ENCODE measurements around the gene NRN1. TPM values are rescaled to one million over a fixed set of nuclear protein-coding genes. Genes with fewer than 3 reads are reported as not detected.

Gene NRN1
- total RNA-seq, 4 donors from 2014 or later, result 27.0 to 70.3 (median 53.4) TPM

DNA sequence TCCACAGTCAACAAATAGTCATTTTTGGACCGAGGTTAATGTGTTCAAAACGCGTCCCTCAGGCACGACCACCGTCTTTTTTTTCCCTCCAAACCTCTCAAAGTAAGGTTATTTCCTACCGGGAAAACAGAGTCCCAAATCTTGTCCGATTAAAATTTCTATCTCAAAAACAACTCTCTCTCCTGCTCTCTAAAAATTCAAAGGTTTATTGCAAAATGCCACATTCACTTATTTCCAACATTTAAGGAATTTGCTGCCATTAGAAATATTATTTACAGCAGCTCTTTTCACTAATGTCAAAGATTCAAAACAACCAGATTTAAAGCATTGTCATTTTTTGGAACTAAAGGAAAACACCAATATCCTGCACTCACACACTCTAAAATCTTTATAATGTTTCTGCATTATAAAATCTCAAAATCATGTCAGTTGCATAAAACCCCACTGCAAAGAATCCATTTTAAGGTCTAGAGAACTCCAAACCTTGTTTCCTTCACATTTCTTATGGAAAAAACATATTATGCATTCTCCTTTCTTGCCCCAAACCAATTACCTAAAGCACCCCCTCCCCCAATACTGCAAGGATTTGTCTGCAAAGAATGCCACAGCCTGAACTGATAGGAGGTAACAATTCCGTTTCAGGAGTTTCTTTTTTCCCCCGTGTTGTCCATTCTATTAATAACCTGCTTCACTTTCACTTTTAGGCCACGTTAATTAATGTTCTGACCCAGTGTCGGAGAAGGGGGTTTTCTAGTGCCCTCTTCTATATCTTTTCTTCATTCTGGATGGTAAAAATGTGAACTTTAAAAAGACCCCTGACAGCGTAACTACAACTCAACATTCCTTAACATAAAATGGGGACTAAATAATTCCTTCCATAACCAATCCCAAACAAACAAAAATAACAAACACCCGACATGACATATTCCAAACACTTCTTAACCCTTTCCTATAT, 1.4 kb downstream of the NRN1 start:
- TF ChIP-seq, protein P1, sequence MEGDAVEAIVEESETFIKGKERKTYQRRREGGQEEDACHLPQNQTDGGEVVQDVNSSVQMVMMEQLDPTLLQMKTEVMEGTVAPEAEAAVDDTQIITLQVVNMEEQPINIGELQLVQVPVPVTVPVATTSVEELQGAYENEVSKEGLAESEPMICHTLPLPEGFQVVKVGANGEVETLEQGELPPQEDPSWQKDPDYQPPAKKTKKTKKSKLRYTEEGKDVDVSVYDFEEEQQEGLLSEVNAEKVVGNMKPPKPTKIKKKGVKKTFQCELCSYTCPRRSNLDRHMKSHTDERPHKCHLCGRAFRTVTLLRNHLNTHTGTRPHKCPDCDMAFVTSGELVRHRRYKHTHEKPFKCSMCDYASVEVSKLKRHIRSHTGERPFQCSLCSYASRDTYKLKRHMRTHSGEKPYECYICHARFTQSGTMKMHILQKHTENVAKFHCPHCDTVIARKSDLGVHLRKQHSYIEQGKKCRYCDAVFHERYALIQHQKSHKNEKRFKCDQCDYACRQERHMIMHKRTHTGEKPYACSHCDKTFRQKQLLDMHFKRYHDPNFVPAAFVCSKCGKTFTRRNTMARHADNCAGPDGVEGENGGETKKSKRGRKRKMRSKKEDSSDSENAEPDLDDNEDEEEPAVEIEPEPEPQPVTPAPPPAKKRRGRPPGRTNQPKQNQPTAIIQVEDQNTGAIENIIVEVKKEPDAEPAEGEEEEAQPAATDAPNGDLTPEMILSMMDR (IDR thresholded peaks at IDR 0.05; ENCODE audit: low read depth), result no peak

DNA sequence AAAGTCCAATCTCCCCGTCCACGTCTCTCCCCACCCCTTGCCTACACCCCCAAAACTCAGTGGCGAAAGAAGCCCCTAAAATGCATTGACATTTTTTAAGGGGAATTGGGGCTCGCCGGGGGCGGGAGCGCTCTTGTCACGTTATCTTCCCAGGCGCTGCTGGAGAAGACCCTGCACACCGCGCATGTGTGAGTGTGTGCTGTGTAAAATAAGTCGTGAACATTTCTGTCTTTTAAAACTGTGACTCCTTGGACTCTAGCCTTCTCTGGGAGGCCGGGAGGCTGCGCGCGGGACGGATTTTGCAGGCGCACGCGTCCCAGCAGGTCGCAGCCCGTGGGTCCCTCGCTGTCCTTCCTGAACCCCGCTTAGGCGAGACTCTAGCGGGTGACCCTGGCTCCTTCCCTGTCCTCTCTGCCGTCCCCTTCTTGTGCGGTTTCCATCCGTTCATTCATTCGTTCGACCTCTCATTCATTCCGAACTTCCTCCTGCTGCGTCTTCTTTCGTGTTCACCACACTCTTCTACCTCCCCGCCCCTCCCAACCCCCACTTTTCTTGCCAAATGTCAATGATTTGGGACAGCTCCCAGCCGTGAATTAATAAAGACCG, 2.2 kb downstream of the NRN1 start:
- TF ChIP-seq, protein P1 (IDR thresholded peaks at IDR 0.05; ENCODE audit: low read depth), result no peak

DNA sequence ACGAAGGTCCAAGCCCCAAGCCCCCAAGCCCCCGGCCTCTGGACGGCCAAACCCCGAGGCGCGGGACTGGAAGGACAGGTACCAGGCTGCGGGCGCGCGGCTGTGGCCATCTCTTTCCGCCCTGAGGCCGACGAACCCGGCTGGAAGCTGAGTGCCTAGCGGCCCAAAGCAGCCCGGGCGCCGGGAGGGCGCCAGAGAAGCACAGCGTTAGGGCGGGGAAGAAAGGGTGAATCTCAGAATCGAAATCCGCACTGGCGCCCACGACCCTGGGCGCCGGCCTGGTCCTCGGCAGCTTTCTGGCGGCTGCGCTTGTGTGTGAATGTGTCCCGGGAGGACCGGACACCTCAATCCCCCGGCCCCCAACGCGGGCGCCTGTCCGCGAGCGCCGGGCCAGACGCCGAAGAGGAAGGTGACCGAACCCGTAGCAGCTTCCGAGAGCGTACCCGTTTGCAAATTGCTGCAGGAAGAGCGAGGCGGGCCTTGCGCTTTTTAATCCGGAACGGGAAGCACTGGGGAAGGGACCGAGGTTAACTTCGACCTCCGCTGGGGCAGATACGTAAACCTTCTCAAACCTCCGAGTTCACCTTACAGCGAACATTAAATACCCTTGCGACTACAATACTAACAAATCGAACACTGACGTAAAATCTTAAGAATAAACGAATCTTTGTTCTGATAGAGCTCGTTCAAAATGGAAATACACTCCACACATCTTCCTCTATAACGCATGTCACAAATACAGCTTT, 2.9 kb downstream of the NRN1 start:
- TF ChIP-seq, protein P1 (IDR thresholded peaks at IDR 0.05; ENCODE audit: low read depth), result no peak

DNA sequence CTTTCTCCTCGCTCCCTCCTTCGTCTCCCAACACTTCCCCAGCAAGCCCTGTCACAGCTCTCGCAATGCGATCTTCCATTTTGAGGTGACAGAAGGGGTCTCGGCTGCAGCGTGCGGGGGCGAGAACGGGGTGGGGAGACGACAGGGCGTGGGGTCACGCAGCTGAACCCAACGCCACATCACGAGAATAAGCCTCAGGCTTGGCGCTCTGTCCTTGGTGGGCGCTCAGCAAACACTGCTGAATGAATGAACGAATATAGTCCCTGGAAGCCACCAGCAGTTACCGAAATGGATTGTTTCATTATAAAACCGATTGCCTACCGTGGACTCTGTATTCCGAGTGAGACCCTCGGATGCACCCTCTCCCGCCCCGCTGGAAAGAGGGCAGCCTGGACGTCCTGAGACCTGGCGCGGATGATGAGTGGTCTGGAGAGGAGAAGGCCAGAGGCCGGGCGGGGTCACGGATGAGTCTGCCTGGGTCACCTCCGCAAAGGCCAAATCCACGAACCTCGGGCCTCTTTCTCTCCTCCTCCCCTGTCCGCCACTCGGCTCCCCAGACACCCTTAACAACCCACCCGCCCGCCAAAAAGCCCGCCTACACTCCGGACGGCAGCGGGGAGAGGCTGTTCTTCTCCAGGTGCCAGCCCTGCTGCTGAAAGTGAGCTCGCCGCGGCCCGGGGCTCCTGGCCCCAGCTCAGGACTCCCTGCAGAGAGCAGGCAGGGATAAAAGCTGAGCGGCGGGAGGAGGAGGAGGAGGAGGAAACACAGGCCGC, 3.7 kb downstream of the NRN1 start:
- TF ChIP-seq, protein P1 (IDR thresholded peaks at IDR 0.05; ENCODE audit: low read depth), result no peak

DNA sequence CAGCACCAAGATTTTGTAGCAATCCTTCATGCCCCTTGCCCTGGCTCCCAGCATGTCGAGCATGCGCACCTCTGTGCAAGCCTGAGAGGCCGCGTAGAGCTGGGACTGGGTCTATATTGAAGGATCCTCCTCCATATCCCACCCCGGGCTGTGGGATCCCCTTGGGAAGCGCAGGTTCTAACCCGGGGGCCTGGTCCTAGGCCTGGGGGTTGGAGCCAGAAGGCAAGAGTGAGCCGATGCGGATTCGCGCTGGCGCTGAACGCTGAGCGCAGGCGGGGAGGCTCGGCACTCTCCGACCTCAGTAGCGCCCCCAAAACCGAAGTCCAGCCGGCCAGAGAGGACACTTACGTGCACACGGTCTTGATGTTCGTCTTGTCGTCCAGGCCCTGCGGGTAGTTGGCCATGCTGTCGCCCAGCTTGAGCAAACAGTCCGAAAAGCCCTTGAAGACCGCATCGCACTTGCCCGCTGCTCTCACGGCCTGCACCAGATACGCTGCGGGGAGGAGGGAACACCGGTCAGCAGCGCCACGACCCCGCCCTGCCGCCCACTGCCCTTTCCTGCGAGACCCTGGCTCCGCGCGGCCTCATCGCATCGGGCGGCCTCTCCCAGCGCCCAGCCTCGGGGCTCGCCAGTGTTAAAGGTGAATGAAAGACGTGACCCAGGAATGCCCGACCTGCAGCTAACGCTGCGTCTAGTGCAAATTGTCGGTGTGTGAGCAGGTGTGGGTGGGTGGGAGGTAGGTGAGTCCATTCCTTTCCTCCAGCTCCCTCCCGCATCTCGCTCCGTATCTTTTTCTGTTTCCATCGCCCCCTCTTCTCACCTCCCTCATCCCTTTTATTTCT, 4.5 kb downstream of the NRN1 start:
- TF ChIP-seq, protein P1 (IDR thresholded peaks at IDR 0.05; ENCODE audit: low read depth), result no peak

DNA sequence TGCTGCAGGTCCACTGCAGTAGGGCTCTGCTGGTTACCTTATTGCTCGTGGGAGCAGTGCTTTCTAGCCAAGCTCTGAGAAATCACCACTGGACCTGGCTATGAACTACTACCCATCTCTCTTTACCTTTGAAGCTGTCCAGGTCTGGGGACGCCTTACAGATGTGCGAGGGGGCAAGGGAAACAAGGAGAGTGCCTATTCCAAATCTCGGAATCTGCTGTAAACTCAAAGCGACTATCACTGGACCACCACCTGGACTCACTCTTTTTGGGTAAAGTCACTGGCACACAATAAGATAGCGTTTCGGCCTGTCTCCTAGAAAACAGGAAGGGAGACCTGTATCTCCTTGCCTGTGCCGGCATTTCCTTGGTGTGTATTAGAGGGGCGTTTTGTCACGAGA, 5.3 kb downstream of the NRN1 start:
- TF ChIP-seq, protein P1 (IDR thresholded peaks at IDR 0.05; ENCODE audit: low read depth), result no peak

All from subcutaneous adipose tissue (tissue), 4 donors.